Neural progenitor cell (in vitro differentiated cells): Measurements from ENCODE around the gene PLCB1.

ENCODE experiments used
- EZH2phosphoT487 ChIP-seq: fragments of 200-600 bp; sonication (generic); IDR thresholded peaks from 2 replicates; pipeline ENCODE4 v1.6.1; 2017; ENCODE audit warnings: antibody characterized with exemption
- TF ChIP-seq, protein P1 (sequence below): fragments of 200-600 bp; sonication (generic); IDR thresholded peaks from 2 replicates; pipeline ENCODE4 v1.5.1; 2017; ENCODE audit warnings: antibody characterized with exemption, mild to moderate bottlenecking

DNA sequence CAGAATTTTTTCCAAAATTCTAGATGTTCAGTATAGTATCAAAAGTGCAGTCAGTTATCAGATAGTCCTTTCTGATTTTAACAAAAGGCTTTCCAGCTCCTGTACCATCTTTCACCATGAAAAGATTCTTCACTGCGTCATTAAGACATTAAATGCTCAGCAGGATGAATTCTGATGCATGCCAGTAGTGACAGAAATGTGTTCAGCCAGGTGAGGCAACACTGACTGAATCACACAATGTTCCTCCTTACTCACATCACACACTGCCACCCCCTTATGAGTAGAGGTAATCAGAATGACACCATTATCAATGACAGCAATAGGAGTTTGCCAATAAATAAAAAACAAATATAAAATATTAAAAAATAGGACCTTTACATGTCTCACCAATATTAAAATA is 510.2 kb downstream of the PLCB1 start:
- TF ChIP-seq, protein P1, sequence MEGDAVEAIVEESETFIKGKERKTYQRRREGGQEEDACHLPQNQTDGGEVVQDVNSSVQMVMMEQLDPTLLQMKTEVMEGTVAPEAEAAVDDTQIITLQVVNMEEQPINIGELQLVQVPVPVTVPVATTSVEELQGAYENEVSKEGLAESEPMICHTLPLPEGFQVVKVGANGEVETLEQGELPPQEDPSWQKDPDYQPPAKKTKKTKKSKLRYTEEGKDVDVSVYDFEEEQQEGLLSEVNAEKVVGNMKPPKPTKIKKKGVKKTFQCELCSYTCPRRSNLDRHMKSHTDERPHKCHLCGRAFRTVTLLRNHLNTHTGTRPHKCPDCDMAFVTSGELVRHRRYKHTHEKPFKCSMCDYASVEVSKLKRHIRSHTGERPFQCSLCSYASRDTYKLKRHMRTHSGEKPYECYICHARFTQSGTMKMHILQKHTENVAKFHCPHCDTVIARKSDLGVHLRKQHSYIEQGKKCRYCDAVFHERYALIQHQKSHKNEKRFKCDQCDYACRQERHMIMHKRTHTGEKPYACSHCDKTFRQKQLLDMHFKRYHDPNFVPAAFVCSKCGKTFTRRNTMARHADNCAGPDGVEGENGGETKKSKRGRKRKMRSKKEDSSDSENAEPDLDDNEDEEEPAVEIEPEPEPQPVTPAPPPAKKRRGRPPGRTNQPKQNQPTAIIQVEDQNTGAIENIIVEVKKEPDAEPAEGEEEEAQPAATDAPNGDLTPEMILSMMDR = no peak
- TF ChIP-seq EZH2phosphoT487 = no peak
